ENCODE results near the gene RSKR. TPM values are rescaled to one million over a fixed set of nuclear protein-coding genes. Genes with fewer than 3 reads are reported as not detected.

RSKR gene
- total and polyA plus RNA-seq, 9 of the 15 experiments (the other 6 are each of a cell fraction or from before 2014, with no cell fraction given): 1.4 to 42.3 (median 16.2) TPM

DNA sequence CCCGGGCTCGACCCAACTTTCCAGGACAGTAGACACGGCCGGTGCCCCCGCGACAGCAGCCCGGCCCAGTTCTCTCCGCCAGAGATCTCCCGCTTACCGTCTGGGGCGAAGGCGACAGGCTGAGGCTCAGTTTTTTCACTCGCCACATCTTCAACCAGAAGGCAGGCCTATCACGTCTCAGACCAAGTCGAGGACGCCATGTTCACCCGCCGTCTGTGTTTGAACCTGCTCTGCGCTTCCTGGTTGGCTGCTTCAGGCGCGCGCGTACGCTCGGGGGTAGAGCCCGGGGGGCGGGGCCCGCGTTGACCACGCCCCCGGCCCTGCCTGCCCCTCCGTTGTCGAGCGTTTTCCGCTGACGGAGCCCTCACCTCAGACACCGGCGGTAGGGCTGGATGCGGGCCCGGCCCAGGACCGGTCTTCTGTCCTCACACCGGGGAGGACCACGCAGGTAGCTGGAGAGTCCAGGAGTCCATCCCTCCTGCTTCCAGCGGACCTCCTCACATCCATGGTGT, 15.1 kb downstream of the RSKR start, which contains the start of gene SPAG5 (continued):
- TF ChIP-seq, protein P1, sequence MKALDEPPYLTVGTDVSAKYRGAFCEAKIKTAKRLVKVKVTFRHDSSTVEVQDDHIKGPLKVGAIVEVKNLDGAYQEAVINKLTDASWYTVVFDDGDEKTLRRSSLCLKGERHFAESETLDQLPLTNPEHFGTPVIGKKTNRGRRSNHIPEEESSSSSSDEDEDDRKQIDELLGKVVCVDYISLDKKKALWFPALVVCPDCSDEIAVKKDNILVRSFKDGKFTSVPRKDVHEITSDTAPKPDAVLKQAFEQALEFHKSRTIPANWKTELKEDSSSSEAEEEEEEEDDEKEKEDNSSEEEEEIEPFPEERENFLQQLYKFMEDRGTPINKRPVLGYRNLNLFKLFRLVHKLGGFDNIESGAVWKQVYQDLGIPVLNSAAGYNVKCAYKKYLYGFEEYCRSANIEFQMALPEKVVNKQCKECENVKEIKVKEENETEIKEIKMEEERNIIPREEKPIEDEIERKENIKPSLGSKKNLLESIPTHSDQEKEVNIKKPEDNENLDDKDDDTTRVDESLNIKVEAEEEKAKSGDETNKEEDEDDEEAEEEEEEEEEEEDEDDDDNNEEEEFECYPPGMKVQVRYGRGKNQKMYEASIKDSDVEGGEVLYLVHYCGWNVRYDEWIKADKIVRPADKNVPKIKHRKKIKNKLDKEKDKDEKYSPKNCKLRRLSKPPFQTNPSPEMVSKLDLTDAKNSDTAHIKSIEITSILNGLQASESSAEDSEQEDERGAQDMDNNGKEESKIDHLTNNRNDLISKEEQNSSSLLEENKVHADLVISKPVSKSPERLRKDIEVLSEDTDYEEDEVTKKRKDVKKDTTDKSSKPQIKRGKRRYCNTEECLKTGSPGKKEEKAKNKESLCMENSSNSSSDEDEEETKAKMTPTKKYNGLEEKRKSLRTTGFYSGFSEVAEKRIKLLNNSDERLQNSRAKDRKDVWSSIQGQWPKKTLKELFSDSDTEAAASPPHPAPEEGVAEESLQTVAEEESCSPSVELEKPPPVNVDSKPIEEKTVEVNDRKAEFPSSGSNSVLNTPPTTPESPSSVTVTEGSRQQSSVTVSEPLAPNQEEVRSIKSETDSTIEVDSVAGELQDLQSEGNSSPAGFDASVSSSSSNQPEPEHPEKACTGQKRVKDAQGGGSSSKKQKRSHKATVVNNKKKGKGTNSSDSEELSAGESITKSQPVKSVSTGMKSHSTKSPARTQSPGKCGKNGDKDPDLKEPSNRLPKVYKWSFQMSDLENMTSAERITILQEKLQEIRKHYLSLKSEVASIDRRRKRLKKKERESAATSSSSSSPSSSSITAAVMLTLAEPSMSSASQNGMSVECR (CRISPR knock-in tag; IDR thresholded peaks at IDR 0.05): peak; percentile 31; the same call in 1 of the 2 replicates
- TF ChIP-seq ZNF696 (CRISPR knock-in tag; conservative IDR thresholded peaks at IDR 0.05) (no peak), ZNF764 (CRISPR knock-in tag; IDR thresholded peaks at IDR 0.05; ENCODE audit: low read depth) (no peak), ESRRA (IDR thresholded peaks at IDR 0.05; ENCODE audit: borderline replicate concordance, low read depth) (no peak; the same call in 1 of the 2 replicates), POLR2A (conservative IDR thresholded peaks at IDR 0.05) (peak; percentile 98), POLR2H (tag; IDR thresholded peaks at IDR 0.05; ENCODE audit: low read depth) (peak; percentile 94), ZSCAN29 (IDR thresholded peaks at IDR 0.05) (no peak), HDAC2 (IDR thresholded peaks at IDR 0.05) (peak; percentile 24; the same call in 1 of the 2 replicates), ZFPM2 (CRISPR knock-in tag; IDR thresholded peaks at IDR 0.05) (no peak), SAFB (IDR thresholded peaks at IDR 0.05; ENCODE audit: borderline replicate concordance, low read depth, low read length) (no peak), SIN3A (IDR thresholded peaks at IDR 0.05; ENCODE audit: borderline replicate concordance in 2 of 2, control insufficient read depth in 1 of 2, low read depth in 2 of 2, low read length in 2 of 2) (peak; percentile 53 to 94; a peak in 2 of 4 replicates), LCOR (CRISPR knock-in tag; IDR thresholded peaks at IDR 0.05) (0 out of 2 replicates have a peak, but pooled peaks have one; percentile 16), PRPF4 (IDR thresholded peaks at IDR 0.05; ENCODE audit: insufficient read depth, low read depth, low read length, poor library complexity, severe bottlenecking) (no peak), ASH1L (IDR thresholded peaks at IDR 0.05; ENCODE audit: borderline replicate concordance, low read depth, partially characterized antibody) (no peak), ZNF584 (CRISPR knock-in tag; IDR thresholded peaks at IDR 0.05; ENCODE audit: low read depth) (no peak)
- TF ChIP-seq, protein P2, sequence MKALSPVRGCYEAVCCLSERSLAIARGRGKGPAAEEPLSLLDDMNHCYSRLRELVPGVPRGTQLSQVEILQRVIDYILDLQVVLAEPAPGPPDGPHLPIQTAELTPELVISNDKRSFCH (CRISPR knock-in tag; IDR thresholded peaks at IDR 0.05): no peak
- TF ChIP-seq, protein P2 (tag; IDR thresholded peaks at IDR 0.05): no peak
- TF ChIP-seq, protein P3, sequence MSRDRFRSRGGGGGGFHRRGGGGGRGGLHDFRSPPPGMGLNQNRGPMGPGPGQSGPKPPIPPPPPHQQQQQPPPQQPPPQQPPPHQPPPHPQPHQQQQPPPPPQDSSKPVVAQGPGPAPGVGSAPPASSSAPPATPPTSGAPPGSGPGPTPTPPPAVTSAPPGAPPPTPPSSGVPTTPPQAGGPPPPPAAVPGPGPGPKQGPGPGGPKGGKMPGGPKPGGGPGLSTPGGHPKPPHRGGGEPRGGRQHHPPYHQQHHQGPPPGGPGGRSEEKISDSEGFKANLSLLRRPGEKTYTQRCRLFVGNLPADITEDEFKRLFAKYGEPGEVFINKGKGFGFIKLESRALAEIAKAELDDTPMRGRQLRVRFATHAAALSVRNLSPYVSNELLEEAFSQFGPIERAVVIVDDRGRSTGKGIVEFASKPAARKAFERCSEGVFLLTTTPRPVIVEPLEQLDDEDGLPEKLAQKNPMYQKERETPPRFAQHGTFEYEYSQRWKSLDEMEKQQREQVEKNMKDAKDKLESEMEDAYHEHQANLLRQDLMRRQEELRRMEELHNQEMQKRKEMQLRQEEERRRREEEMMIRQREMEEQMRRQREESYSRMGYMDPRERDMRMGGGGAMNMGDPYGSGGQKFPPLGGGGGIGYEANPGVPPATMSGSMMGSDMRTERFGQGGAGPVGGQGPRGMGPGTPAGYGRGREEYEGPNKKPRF (IDR thresholded peaks at IDR 0.05; ENCODE audit: low read depth, low read length): no peak
- TF ChIP-seq, protein P4, sequence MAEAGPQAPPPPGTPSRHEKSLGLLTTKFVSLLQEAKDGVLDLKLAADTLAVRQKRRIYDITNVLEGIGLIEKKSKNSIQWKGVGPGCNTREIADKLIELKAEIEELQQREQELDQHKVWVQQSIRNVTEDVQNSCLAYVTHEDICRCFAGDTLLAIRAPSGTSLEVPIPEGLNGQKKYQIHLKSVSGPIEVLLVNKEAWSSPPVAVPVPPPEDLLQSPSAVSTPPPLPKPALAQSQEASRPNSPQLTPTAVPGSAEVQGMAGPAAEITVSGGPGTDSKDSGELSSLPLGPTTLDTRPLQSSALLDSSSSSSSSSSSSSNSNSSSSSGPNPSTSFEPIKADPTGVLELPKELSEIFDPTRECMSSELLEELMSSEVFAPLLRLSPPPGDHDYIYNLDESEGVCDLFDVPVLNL (CRISPR knock-in tag; IDR thresholded peaks at IDR 0.05; ENCODE audit: low read depth): peak; percentile 99
- TF ChIP-seq, protein P5, sequence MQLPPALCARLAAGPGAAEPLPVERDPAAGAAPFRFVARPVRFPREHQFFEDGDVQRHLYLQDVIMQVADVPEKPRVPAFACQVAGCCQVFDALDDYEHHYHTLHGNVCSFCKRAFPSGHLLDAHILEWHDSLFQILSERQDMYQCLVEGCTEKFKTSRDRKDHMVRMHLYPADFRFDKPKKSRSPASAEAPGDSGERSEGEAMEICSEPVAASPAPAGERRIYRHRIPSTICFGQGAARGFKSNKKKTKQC (CRISPR knock-in tag; IDR thresholded peaks at IDR 0.05): peak; percentile 66

All from K562 (cell line).